K562 (cell line): ENCODE data around the gene MVK. TPM values are rescaled to one million over a fixed set of nuclear protein-coding genes. Genes with fewer than 3 reads are reported as not detected.

ENCODE experiments used
- ATAC-seq: fragments of 200-7000 bp; cut with Tn5 transposase; 3 replicates; pipeline ENCODE4 v1.9.1; 2020; ENCODE audit warnings: moderate library complexity
- BruUV-seq: library from RNA; stranded (reverse); fragments of 400-500 nt; replicated peaks from 2 replicates; lab custom pipeline; 2021; lab: Mats Ljungman, UMichigan
- CTCF ChIA-PET: fragments of 300-600 bp; formaldehyde crosslinking; extraction: SDS; loops from one replicate; lab custom pipeline; 2021; ENCODE audit warnings: low intra/inter-chr PET ratio; lab: Yijun Ruan, JAX
- POLR2A ChIA-PET: fragments of 300-600, 350-650 bp; sonication (Branson Sonifier 250); formaldehyde crosslinking; extraction: SDS; loops from one replicate; lab custom pipeline; 2021; ENCODE audit warnings: antibody characterized with exemption, inconsistent platforms; lab: Yijun Ruan, JAX
- DNase-seq, 4 experiments: peaks; one replicate each; pipeline versions ENCODE4 v3.0.0 to v3.0.0-alpha.2; 2011 to 2018; ENCODE audit warnings: low spot score in 3 of 4, mixed read lengths in 3 of 4; ENCODE audit errors: extremely low read depth in 1 of 4
- FAIRE-seq: peaks from 2 replicates; lab custom pipeline; 2011; peaks lifted over from hg19 to GRCh38; lab: Jason Lieb, UNC
- H2AFZ ChIP-seq: 2 replicates; pipeline ENCODE4 v1.6.0; 2011; ENCODE audit warnings: low read depth, low read length, control low read depth, inconsistent platforms
- H3K27ac ChIP-seq: fragments of 200-600 bp; 3 replicates; pipeline ENCODE4 v1.8.0; 2011; ENCODE audit warnings: low read depth, mild to moderate bottlenecking, control low read depth, inconsistent platforms, low read length, moderate library complexity, mixed read lengths; ENCODE audit errors: extremely low read depth
- H3K27me3 ChIP-seq, 2 experiments: fragments of 300-600 bp in 1 of 2; 2 replicates in 1 of 2; 3 replicates in 1 of 2; pipeline versions ENCODE4 v1.6.0 to v1.8.0; 2011; ENCODE audit warnings: inconsistent platforms in 2 of 2, low read length in 2 of 2, mild to moderate bottlenecking in 1 of 2, mixed read lengths in 1 of 2, moderate library complexity in 1 of 2; ENCODE audit not compliant: control insufficient read depth in 2 of 2, insufficient read depth in 2 of 2
- H3K36me3 ChIP-seq: fragments of 300-600 bp; 3 replicates; pipeline ENCODE4 v1.8.0; 2011; ENCODE audit warnings: mild to moderate bottlenecking, low read length, inconsistent platforms; ENCODE audit not compliant: control insufficient read depth, insufficient read depth
- H3K4me1 ChIP-seq, 2 experiments: fragments of 200-600 bp in 1 of 2; replicated peaks in 1 of 2; 2 replicates in 1 of 2; 3 replicates in 1 of 2; pipeline versions ENCODE4 v1.5.1 to v1.8.0; 2011; ENCODE audit warnings: inconsistent platforms in 2 of 2, low read length in 2 of 2, mild to moderate bottlenecking in 1 of 2, mixed read lengths in 1 of 2, moderate library complexity in 1 of 2; ENCODE audit not compliant: control insufficient read depth in 2 of 2, insufficient read depth in 2 of 2
- H3K4me2 ChIP-seq: 2 replicates; pipeline ENCODE4 v1.6.1; 2011; ENCODE audit warnings: low read length, control low read depth, inconsistent platforms, mixed read lengths; ENCODE audit not compliant: insufficient read depth
- H3K4me3 ChIP-seq: fragments of 200-600 bp; sonication (generic), shearing (Covaris generic); 2 replicates; pipeline ENCODE4 v1.5.1; 2016; ENCODE audit warnings: control low read depth, inconsistent platforms
- H3K79me2 ChIP-seq: fragments of 200-600 bp; 3 replicates; pipeline ENCODE4 v1.8.0; 2011; ENCODE audit warnings: low read length, inconsistent platforms; ENCODE audit not compliant: control insufficient read depth, insufficient read depth
- H3K9ac ChIP-seq, 2 experiments: 2 replicates each; pipeline versions ENCODE4 v1.6.0 to v1.6.1; 2011; ENCODE audit warnings: low read depth in 2 of 2, low read length in 2 of 2, control low read depth in 1 of 2, inconsistent platforms in 1 of 2, mild to moderate bottlenecking in 1 of 2, mixed read lengths in 1 of 2; ENCODE audit not compliant: insufficient read depth in 1 of 2
- H3K9me1 ChIP-seq: one replicate; pipeline ENCODE4 v1.6.0; 2011; ENCODE audit warnings: inconsistent platforms, mild to moderate bottlenecking, low read length, moderate library complexity; ENCODE audit not compliant: control insufficient read depth, insufficient read depth
- H3K9me3 ChIP-seq: replicated peaks from 2 replicates; pipeline ENCODE4 v1.5.1; 2011; ENCODE audit warnings: low read depth, low read length, inconsistent platforms; ENCODE audit not compliant: control insufficient read depth, insufficient read depth
- H4K20me1 ChIP-seq: replicated peaks from 2 replicates; pipeline ENCODE4 v1.6.1; 2011; ENCODE audit warnings: low read length, inconsistent platforms, mixed read lengths; ENCODE audit not compliant: control insufficient read depth, insufficient read depth
- ID3 ChIP-seq, 2 experiments: fragments of 250-450 bp in 1 of 2; fragments of 450-650 bp in 1 of 2; sonication (Bioruptor Pico) in 1 of 2; IDR thresholded peaks; 2 replicates each; pipeline versions ENCODE4 v1.6.1 to v1.8.0; 2016 to 2021; ENCODE audit warnings: mild to moderate bottlenecking in 2 of 2, moderate library complexity in 2 of 2, missing compliant biosample characterization in 1 of 2, missing genetic modification characterization in 1 of 2
- KDM2B ChIP-seq: fragments of 250-450 bp; sonication (Bioruptor Pico); IDR thresholded peaks from 2 replicates; pipeline ENCODE4 v1.8.0; 2021; ENCODE audit warnings: mild to moderate bottlenecking, moderate library complexity
- PRPF4 ChIP-seq: fragments of 200-400 bp; formaldehyde crosslinking; IDR thresholded peaks from one replicate; pipeline ENCODE4 v1.6.1; 2017; ENCODE audit warnings: low read length, low read depth, mild to moderate bottlenecking; ENCODE audit not compliant: insufficient read depth, poor library complexity, severe bottlenecking
- SREBF1 ChIP-seq: fragments of 150-350 bp; IDR thresholded peaks from 2 replicates; pipeline ENCODE4 v1.6.1; 2014; ENCODE audit warnings: antibody characterized with exemption, low read depth, low read length, borderline replicate concordance
- TAF7 ChIP-seq: fragments of 450-650 bp; IDR thresholded peaks from 2 replicates; pipeline ENCODE4 v1.6.1; 2016; ENCODE audit warnings: missing genetic modification characterization, missing compliant biosample characterization
- TGIF2 ChIP-seq: sonication (generic); formaldehyde crosslinking; IDR thresholded peaks from 2 replicates; pipeline ENCODE4 v1.8.1; 2022; ENCODE audit warnings: mild to moderate bottlenecking, missing genetic modification reagents, moderate library complexity
- U2AF1 ChIP-seq: fragments of 200-400 bp; formaldehyde crosslinking; optimal IDR thresholded peaks from 2 replicates; pipeline ENCODE3; 2017; ENCODE audit warnings: mild to moderate bottlenecking, low read depth, low read length, moderate library complexity
- ZEB2 ChIP-seq: fragments of 450-650 bp; IDR thresholded peaks from 2 replicates; pipeline ENCODE4 v1.6.1; 2016
- ZNF436 ChIP-seq: fragments of 250-450, 450-650 bp; sonication (Bioruptor Pico); formaldehyde crosslinking; IDR thresholded peaks from 2 replicates; pipeline ENCODE4 v1.7.0; 2020; ENCODE audit warnings: mild to moderate bottlenecking
- WGBS: fragments of 100-300 bp; shearing (Covaris generic); methylation state at CpG from one replicate; pipeline ENCODE4 v1.1.6; 2016; ENCODE audit warnings: low coverage, mixed read lengths; ENCODE audit not compliant: insufficient coverage; ENCODE audit errors: missing lambda C conversion rate; 5-methylcytosine and 5-hydroxymethylcytosine counted together
- in situ Hi-C: fragments of 300-500 bp; cut with MboI; formaldehyde crosslinking; loops from 4 replicates; pipeline ENCODE4 v1.15.0; 2018; ENCODE audit warnings: inconsistent platforms, mixed read lengths
- intact Hi-C: fragments of 100-400 bp; cut with micrococcal nuclease; formaldehyde crosslinking; loops from 2 replicates; pipeline ENCODE4 v1.14.2; 2022
- polyA plus RNA-seq, 8 experiments: library from polyadenylated mRNA; depleted of rRNA in 4 of 8; stranded (reverse) in 5 of 8; unstranded in 3 of 8; fragments of >200 nt; fragmentation: Nextera tagmentation in 2 of 8; fragmentation: Illumina TruSeq in 1 of 8; extraction: Ambion mirVana in 2 of 8; extraction: Trizol in 1 of 8; gene quantifications; 2 replicates each; pipeline versions ENCODE4 v1.2.1 to v1.2.3, GENCODE V29; 2011 to 2014; ENCODE audit warnings: inconsistent platforms in 1 of 8, missing spikeins in 1 of 8
- total RNA-seq, 7 experiments: library from RNA; depleted of rRNA in 6 of 7; stranded (reverse); fragments of >200 nt in 6 of 7; fragmentation: Illumina TruSeq in 2 of 7; extraction: Trizol in 2 of 7; gene quantifications; 2 replicates each; pipeline versions ENCODE4 v1.2.1 to v1.2.3, GENCODE V29; 2011 to 2021; ENCODE audit warnings: low replicate concordance in 1 of 7
- TF ChIP-seq, protein P1 (sequence below), 3 experiments: fragments of 200-800 bp in 1 of 3; sonication (Bioruptor generic) in 1 of 3; sonication (generic) in 1 of 3; formaldehyde crosslinking in 1 of 3; IDR thresholded peaks; 2 replicates each; pipeline versions ENCODE4 v1.6.1 to v1.8.0; 2016 to 2022; ENCODE audit warnings: mild to moderate bottlenecking in 2 of 3, missing compliant biosample characterization in 2 of 3, missing genetic modification characterization in 2 of 3, missing genetic modification reagents in 1 of 3

MVK gene
- total and polyA plus RNA-seq, 9 of the 15 experiments (the other 6 are each of a cell fraction or from before 2014, with no cell fraction given): 0.41 to 33.6 (median 18.8) TPM

- ChIA-PET CTCF (no interaction called here), POLR2A (interaction anchor here (0.6 kb wide), 1 partner anchor 12 kb away, joined by 3 read pairs; no protein-coding TSS in a partner anchor)
- Histone ChIP-seq H3K4me3 (no peak overlapping the region), H3K9me1 (peaks cover 4% of the 10 kb centered on the region), H3K4me1 (peaks cover 0 to 3% of the 10 kb centered on the region in 2 experiments; a peak in 1 of 5 replicates), H3K9me3 (no peaks in the 10 kb centered on the region), H3K27me3 (no peaks in the 10 kb centered on the region), H3K4me2 (no peak overlapping the region), H3K36me3 (peaks cover 81% of the 10 kb centered on the region), H3K9ac (no peak overlapping the region), H3K27ac (no peak overlapping the region), H4K20me1 (no peaks in the 10 kb centered on the region; the same call in 1 of the 2 replicates), H2AFZ (no peak overlapping the region), H3K79me2 (0 out of 3 replicates have a peak, but pooled peaks cover under 1% of the 10 kb centered on the region)
- ATAC-seq: no peak
- intact Hi-C loops: no loop called here
- no peak for DNase-seq
- in situ Hi-C loops: no loop called here
- TF ChIP-seq KDM2B (CRISPR knock-in tag) (no peak), SREBF1 (no peak), ZNF436 (CRISPR knock-in tag) (no peak), ID3 (CRISPR knock-in tag; IDR thresholded peaks at IDR 0.05) (no peak), ID3 (tag; IDR thresholded peaks at IDR 0.05) (no peak), ZEB2 (no peak), TAF7 (no peak), TGIF2 (no peak), PRPF4 (no peak), U2AF1 (no peak)
- TF ChIP-seq, protein P1, sequence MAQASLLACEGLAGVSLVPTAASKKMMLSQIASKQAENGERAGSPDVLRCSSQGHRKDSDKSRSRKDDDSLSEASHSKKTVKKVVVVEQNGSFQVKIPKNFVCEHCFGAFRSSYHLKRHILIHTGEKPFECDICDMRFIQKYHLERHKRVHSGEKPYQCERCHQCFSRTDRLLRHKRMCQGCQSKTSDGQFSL (CRISPR knock-in tag; IDR thresholded peaks at IDR 0.05): no peak
- TF ChIP-seq, protein P1 (tag; IDR thresholded peaks at IDR 0.05): no peak
- no peak for FAIRE-seq
- 91% methylated on average over 6 of the region's 8 CpGs for WGBS
- no TSS peak for BruUV-seq
Measured at GRCh38 chr12:109580272-109580671, 6.7 kb downstream of the MVK start.
